EH (cell line): ENCODE measurements around the gene ZBED4.

Source experiments
- DNase-seq: peaks from one replicate; pipeline ENCODE4 v3.0.0-alpha.2; 2015; ENCODE audit warnings: low read depth

Gene ZBED4

GRCh38 chr22:49936018-49936972, 82.7 kb downstream of the ZBED4 start:
- peak; percentile 83 for DNase-seq

DNA sequence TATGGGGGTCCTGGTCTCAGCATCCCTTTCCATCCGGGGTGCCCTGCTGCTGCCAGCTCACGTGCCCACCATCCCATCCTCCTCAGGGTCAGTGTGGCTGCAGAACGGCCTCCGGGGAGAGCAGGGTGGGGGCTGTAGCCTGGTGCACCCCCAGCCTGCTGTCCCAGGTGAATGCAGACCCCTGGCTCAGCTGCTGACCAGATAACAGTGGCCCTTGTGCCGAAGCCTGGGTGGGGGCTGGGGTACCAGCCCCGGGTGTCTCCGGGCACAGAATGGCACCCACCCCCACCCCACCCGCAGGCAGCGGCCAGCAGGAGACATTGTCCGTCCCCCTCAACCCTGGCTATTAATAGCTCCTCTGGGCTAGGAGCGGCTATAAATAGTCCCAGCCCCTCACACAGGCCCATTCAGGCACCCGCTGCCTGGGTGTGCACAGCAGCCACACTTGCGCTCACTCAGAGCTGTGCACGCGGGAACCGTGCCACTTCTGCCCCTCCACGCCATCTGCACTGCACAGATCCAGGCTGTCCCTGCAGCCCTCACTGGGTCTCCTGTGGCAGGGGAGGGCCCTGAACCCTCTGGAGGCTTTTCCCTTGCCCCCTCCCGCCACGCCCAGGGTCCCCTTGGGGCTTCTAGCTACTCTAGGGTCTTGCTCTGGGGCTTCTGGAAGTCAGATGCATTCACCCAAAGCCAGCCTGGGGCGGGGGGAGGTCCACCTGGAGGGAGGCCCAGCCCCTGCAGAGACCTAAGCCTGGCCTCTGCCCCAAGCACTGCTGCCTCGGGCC, 83.5 kb downstream of the ZBED4 start:
- DNase-seq, result no peak

DNA sequence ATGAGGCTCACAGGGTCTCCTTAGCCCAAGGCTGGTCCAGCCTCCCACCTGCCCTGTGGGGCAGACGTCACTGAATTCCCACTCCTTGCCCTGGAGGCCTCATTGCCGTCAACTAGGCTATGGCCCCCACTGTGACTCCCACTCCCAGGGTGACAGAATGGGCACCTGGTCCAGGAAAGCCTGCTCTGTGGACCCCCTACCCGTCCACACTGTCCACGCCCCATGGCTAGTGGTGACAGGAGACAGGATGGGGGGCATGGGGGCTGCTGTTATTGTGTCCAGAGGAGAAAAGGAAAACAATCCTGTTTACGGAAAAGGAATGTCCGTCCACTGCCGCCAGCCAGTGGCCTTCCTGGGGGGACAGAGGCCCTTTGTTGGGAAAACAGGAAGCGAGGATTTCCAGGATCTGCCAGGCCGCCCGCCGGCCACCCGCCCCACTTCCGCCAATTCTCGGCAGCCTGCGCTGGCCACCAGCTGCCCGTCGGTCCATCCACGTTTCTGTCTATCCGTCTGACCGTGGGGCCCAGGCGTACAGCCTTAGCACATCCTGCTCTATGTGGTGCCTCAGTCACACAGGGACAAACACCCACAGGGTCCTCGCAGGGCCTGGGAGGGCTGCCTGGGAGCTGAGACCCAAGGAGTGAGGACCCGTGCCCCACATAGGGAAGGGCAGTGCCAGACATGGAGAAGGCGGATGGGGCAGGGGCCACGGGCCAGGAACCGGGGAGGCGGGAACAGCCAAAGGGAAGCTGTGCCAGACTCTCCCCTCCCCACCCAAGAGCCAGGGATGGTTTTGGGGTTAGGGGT, 84.3 kb downstream of the ZBED4 start:
- no peak for DNase-seq

DNA sequence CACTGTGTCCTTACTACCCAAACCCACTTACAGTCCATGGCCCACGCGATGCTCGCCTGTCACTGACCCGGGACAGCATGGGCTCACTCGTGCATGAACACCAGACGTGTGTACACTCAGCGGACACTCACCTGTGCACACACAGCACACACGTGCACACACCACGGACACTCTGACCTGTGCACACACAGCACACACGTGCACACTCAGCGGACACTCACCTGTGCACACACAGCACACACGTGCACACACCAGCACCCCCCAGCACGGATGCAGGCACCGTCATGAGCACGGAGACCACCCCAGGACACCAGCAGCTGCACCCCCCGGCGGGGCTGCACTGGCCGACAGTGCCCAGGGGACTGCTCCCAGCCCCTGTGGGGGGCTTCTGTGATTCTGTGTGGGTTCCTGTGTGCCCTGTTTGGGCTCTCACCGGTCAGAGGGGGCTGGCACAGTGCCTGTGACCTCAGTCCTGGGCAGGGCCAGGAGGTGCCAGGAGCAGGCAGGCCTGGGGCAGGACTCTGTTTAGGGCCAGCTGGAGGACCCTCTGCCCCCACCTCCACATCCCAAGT, 85.0 kb downstream of the ZBED4 start:
- DNase-seq, result no peak
